ENCODE measurements around the gene LATS2. TPM values are rescaled to one million over a fixed set of nuclear protein-coding genes. Genes with fewer than 3 reads are reported as not detected.

The LATS2 gene
- total RNA-seq, 1 donor: 24.2 TPM

- TF ChIP-seq CTCF (IDR thresholded peaks at IDR 0.05; ENCODE audit: extremely low read depth, low read depth, low read length): no peak
- H3K4me2 ChIP-seq (ENCODE audit: insufficient read depth, low read length): no peak overlapping the region
- no peak overlapping the region for H3K4me3 ChIP-seq (ENCODE audit: insufficient read depth, low read length)
- DNase-seq (ENCODE audit: insufficient read length, low spot score, missing footprints): no peak
- H3K9me3 ChIP-seq (ENCODE audit: low read depth, low read length): no peaks in the 10 kb centered on the region
- H3K79me2 ChIP-seq (ENCODE audit: insufficient read depth, low read length): peaks cover 99% of the 10 kb centered on the region
- H2AFZ ChIP-seq (ENCODE audit: low read length): no peak overlapping the region
- peaks cover 91% of the 10 kb centered on the region for H4K20me1 ChIP-seq (ENCODE audit: insufficient read depth, low read length)
- no peaks in the 10 kb centered on the region for H3K27me3 ChIP-seq (ENCODE audit: insufficient read depth, low read length)
- peak overlapping the region; percentile 56 for H3K27ac ChIP-seq (ENCODE audit: low read depth, low read length)
- peaks cover 16% of the 10 kb centered on the region for H3K36me3 ChIP-seq (ENCODE audit: insufficient read depth, low read length)
- H3K4me1 ChIP-seq (ENCODE audit: insufficient read depth, low read length): peaks cover 37% of the 10 kb centered on the region
Measured at GRCh38 chr13:21035498-21035897, 25.9 kb downstream of the LATS2 start.

GRCh38 chr13:21034603-21035191 lies 26.7 kb downstream of the LATS2 start:
- H3K4me3 ChIP-seq (ENCODE audit: insufficient read depth, low read length): no peak overlapping the region
- no peaks in the 10 kb centered on the region for H3K27me3 ChIP-seq (ENCODE audit: insufficient read depth, low read length)
- peaks cover 36% of the 10 kb centered on the region for H3K4me1 ChIP-seq (ENCODE audit: insufficient read depth, low read length)
- peak overlapping the region; percentile 49 for H3K4me2 ChIP-seq (ENCODE audit: insufficient read depth, low read length)
- H3K9me3 ChIP-seq (ENCODE audit: low read depth, low read length): no peaks in the 10 kb centered on the region
- peak overlapping the region; percentile 56 for H3K27ac ChIP-seq (ENCODE audit: low read depth, low read length)
- H2AFZ ChIP-seq (ENCODE audit: low read length): no peak overlapping the region
- peak; percentile 32 for TF ChIP-seq CTCF (IDR thresholded peaks at IDR 0.05; ENCODE audit: extremely low read depth, low read depth, low read length)
- H3K79me2 ChIP-seq (ENCODE audit: insufficient read depth, low read length): peaks cover 98% of the 10 kb centered on the region
- no peak for DNase-seq (ENCODE audit: insufficient read length, low spot score, missing footprints)
- H4K20me1 ChIP-seq (ENCODE audit: insufficient read depth, low read length): peaks cover 85% of the 10 kb centered on the region
- H3K36me3 ChIP-seq (ENCODE audit: insufficient read depth, low read length): peaks cover 16% of the 10 kb centered on the region

- Histone ChIP-seq H3K4me3 (ENCODE audit: insufficient read depth, low read length) (no peak overlapping the region), H4K20me1 (ENCODE audit: insufficient read depth, low read length) (peaks cover 78% of the 10 kb centered on the region), H3K4me1 (ENCODE audit: insufficient read depth, low read length) (peaks cover 30% of the 10 kb centered on the region), H3K9me3 (ENCODE audit: low read depth, low read length) (no peaks in the 10 kb centered on the region), H3K27me3 (ENCODE audit: insufficient read depth, low read length) (no peaks in the 10 kb centered on the region), H2AFZ (ENCODE audit: low read length) (no peak overlapping the region), H3K36me3 (ENCODE audit: insufficient read depth, low read length) (peaks cover 16% of the 10 kb centered on the region), H3K27ac (ENCODE audit: low read depth, low read length) (peak overlapping the region; percentile 56), H3K79me2 (ENCODE audit: insufficient read depth, low read length) (peaks cover 98% of the 10 kb centered on the region), H3K4me2 (ENCODE audit: insufficient read depth, low read length) (peak overlapping the region; percentile 49)
- DNase-seq (ENCODE audit: insufficient read length, low spot score, missing footprints): peak; percentile 42
- TF ChIP-seq CTCF (IDR thresholded peaks at IDR 0.05; ENCODE audit: extremely low read depth, low read depth, low read length): no peak
Measured at GRCh38 chr13:21033856-21034602, 27.4 kb downstream of the LATS2 start.

GRCh38 chr13:21033212-21033840 lies 28.1 kb downstream of the LATS2 start:
- peaks cover 75% of the 10 kb centered on the region for H4K20me1 ChIP-seq (ENCODE audit: insufficient read depth, low read length)
- H3K9me3 ChIP-seq (ENCODE audit: low read depth, low read length): no peaks in the 10 kb centered on the region

More at GRCh38 chr13:21033212-21033840, 28.1 kb downstream of the LATS2 start:
- H3K79me2 ChIP-seq (ENCODE audit: insufficient read depth, low read length): peaks cover 98% of the 10 kb centered on the region
- H3K27ac ChIP-seq (ENCODE audit: low read depth, low read length): peak overlapping the region; percentile 56
- peaks cover 16% of the 10 kb centered on the region for H3K36me3 ChIP-seq (ENCODE audit: insufficient read depth, low read length)
- peaks cover 30% of the 10 kb centered on the region for H3K4me1 ChIP-seq (ENCODE audit: insufficient read depth, low read length)
- DNase-seq (ENCODE audit: insufficient read length, low spot score, missing footprints): no peak
- H3K4me2 ChIP-seq (ENCODE audit: insufficient read depth, low read length): peak overlapping the region; percentile 49
- H2AFZ ChIP-seq (ENCODE audit: low read length): no peak overlapping the region
- H3K27me3 ChIP-seq (ENCODE audit: insufficient read depth, low read length): no peaks in the 10 kb centered on the region
- no peak overlapping the region for H3K4me3 ChIP-seq (ENCODE audit: insufficient read depth, low read length)
- no peak for TF ChIP-seq CTCF (IDR thresholded peaks at IDR 0.05; ENCODE audit: extremely low read depth, low read depth, low read length)
